Measurements from ENCODE around the gene NCK1.

The NCK1 gene

DNA sequence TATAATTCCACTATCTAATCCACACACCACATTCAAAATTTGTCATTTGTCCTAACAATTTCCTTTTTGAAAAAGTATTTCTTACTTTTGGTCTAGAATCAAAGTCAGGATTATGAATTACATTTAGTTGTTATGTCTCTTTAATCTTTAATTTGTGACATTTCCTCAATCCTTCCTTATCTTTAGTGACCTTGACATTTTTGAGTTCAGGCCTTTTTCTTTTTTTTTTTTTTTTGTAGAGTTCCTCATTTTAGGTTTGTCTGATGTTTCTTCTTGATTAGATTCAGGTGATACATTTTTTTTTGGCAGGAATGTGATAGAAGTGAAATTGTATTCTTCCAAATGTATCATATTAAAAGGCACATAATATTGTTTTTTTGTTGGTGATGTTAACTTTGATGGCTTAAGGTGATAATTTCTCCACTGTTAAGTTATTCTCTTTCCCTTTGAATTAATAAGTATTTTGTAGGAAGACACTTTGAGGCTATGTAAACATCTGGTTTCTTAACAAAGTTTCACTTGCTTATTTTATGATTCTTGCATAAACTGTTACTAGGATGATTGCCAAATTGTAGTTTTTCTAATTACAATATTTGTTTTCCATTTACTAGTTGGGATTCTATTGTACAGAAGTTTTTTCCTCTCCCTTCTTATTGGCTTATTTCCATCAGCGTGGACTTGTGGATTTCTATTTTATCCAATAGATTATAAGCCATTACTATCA, 26.8 kb upstream of the NCK1 start:
- no peak for ATAC-seq
- no peak for TF ChIP-seq ZNF8 (CRISPR knock-in tag; IDR thresholded peaks at IDR 0.05)
- TF ChIP-seq, protein P1, sequence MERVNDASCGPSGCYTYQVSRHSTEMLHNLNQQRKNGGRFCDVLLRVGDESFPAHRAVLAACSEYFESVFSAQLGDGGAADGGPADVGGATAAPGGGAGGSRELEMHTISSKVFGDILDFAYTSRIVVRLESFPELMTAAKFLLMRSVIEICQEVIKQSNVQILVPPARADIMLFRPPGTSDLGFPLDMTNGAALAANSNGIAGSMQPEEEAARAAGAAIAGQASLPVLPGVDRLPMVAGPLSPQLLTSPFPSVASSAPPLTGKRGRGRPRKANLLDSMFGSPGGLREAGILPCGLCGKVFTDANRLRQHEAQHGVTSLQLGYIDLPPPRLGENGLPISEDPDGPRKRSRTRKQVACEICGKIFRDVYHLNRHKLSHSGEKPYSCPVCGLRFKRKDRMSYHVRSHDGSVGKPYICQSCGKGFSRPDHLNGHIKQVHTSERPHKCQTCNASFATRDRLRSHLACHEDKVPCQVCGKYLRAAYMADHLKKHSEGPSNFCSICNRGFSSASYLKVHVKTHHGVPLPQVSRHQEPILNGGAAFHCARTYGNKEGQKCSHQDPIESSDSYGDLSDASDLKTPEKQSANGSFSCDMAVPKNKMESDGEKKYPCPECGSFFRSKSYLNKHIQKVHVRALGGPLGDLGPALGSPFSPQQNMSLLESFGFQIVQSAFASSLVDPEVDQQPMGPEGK (CRISPR knock-in tag; IDR thresholded peaks at IDR 0.05; ENCODE audit: borderline replicate concordance), result no peak
- TF ChIP-seq ISL1 (CRISPR knock-in tag; IDR thresholded peaks at IDR 0.05), result no peak
- no peak for TF ChIP-seq RARB (CRISPR knock-in tag; IDR thresholded peaks at IDR 0.05)
- no peak for TF ChIP-seq ARNTL (CRISPR knock-in tag; IDR thresholded peaks at IDR 0.05; ENCODE audit: borderline replicate concordance, low read depth)
- TF ChIP-seq TOX (CRISPR knock-in tag; IDR thresholded peaks at IDR 0.05; ENCODE audit: borderline replicate concordance), result no peak
- no peak for TF ChIP-seq BACH2 (CRISPR knock-in tag; IDR thresholded peaks at IDR 0.05; ENCODE audit: borderline replicate concordance)
- no peak for TF ChIP-seq ZNF70 (CRISPR knock-in tag; IDR thresholded peaks at IDR 0.05)
- TF ChIP-seq, protein P2, sequence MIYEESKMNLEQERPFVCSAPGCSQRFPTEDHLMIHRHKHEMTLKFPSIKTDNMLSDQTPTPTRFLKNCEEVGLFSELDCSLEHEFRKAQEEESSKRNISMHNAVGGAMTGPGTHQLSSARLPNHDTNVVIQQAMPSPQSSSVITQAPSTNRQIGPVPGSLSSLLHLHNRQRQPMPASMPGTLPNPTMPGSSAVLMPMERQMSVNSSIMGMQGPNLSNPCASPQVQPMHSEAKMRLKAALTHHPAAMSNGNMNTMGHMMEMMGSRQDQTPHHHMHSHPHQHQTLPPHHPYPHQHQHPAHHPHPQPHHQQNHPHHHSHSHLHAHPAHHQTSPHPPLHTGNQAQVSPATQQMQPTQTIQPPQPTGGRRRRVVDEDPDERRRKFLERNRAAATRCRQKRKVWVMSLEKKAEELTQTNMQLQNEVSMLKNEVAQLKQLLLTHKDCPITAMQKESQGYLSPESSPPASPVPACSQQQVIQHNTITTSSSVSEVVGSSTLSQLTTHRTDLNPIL (CRISPR knock-in tag; IDR thresholded peaks at IDR 0.05; ENCODE audit: low read depth), result no peak
- no peak for TF ChIP-seq SNAI2 (CRISPR knock-in tag; IDR thresholded peaks at IDR 0.05)
- no peak for TF ChIP-seq ZFP3 (CRISPR knock-in tag; IDR thresholded peaks at IDR 0.05)
- TF ChIP-seq, protein P3, sequence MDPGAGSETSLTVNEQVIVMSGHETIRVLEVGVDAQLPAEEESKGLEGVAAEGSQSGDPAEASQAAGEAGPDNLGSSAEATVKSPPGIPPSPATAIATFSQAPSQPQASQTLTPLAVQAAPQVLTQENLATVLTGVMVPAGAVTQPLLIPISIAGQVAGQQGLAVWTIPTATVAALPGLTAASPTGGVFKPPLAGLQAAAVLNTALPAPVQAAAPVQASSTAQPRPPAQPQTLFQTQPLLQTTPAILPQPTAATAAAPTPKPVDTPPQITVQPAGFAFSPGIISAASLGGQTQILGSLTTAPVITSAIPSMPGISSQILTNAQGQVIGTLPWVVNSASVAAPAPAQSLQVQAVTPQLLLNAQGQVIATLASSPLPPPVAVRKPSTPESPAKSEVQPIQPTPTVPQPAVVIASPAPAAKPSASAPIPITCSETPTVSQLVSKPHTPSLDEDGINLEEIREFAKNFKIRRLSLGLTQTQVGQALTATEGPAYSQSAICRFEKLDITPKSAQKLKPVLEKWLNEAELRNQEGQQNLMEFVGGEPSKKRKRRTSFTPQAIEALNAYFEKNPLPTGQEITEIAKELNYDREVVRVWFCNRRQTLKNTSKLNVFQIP (CRISPR knock-in tag; IDR thresholded peaks at IDR 0.05; ENCODE audit: borderline replicate concordance, low read depth), result no peak
- TF ChIP-seq, protein P4, sequence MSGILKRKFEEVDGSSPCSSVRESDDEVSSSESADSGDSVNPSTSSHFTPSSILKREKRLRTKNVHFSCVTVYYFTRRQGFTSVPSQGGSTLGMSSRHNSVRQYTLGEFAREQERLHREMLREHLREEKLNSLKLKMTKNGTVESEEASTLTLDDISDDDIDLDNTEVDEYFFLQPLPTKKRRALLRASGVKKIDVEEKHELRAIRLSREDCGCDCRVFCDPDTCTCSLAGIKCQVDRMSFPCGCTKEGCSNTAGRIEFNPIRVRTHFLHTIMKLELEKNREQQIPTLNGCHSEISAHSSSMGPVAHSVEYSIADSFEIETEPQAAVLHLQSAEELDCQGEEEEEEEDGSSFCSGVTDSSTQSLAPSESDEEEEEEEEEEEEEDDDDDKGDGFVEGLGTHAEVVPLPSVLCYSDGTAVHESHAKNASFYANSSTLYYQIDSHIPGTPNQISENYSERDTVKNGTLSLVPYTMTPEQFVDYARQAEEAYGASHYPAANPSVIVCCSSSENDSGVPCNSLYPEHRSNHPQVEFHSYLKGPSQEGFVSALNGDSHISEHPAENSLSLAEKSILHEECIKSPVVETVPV (CRISPR knock-in tag; IDR thresholded peaks at IDR 0.05), result no peak
- no peak for TF ChIP-seq PPARA (CRISPR knock-in tag; IDR thresholded peaks at IDR 0.05; ENCODE audit: borderline replicate concordance)
- TF ChIP-seq ZFP30 (CRISPR knock-in tag; IDR thresholded peaks at IDR 0.05), result no peak
- no peak for TF ChIP-seq ESRRG (CRISPR knock-in tag; IDR thresholded peaks at IDR 0.05)
- TF ChIP-seq, protein P5, sequence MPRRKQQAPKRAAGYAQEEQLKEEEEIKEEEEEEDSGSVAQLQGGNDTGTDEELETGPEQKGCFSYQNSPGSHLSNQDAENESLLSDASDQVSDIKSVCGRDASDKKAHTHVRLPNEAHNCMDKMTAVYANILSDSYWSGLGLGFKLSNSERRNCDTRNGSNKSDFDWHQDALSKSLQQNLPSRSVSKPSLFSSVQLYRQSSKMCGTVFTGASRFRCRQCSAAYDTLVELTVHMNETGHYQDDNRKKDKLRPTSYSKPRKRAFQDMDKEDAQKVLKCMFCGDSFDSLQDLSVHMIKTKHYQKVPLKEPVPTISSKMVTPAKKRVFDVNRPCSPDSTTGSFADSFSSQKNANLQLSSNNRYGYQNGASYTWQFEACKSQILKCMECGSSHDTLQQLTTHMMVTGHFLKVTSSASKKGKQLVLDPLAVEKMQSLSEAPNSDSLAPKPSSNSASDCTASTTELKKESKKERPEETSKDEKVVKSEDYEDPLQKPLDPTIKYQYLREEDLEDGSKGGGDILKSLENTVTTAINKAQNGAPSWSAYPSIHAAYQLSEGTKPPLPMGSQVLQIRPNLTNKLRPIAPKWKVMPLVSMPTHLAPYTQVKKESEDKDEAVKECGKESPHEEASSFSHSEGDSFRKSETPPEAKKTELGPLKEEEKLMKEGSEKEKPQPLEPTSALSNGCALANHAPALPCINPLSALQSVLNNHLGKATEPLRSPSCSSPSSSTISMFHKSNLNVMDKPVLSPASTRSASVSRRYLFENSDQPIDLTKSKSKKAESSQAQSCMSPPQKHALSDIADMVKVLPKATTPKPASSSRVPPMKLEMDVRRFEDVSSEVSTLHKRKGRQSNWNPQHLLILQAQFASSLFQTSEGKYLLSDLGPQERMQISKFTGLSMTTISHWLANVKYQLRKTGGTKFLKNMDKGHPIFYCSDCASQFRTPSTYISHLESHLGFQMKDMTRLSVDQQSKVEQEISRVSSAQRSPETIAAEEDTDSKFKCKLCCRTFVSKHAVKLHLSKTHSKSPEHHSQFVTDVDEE (CRISPR knock-in tag; IDR thresholded peaks at IDR 0.05), result no peak

DNA sequence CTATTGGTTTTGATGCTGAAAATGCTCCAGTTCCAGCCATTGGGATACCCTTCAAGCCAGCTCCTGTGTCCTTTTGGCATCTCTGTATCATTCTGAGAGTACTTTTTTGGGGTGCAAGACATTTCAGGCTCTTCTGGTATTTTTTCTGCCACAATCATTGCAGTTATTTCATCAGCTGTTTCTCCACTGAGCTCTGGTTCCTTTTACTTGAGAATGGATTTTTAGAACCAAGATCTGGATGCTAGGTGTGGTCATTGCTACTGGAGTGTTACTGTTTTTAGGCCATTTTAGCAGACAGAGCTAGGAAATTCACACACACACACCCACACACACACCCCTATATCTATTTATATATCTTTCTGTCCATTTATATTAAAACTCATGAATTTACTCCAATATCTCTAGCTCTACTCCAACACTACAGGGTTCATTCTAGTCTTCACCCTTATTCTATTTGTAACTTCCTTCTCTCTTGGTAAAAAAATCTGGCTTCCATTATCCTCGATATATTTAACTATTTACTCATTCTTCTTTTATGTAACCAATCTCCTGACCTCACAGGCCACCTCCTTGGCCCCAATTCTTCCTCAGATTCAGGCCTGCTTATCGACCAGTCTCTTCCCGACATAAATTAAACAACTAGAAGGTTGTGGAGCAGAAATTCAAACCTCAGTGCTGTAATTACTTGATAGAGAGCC, 26.0 kb upstream of the NCK1 start:
- TF ChIP-seq GLIS3 (CRISPR knock-in tag; IDR thresholded peaks at IDR 0.05) (no peak), ARNTL (CRISPR knock-in tag; IDR thresholded peaks at IDR 0.05; ENCODE audit: borderline replicate concordance, low read depth) (no peak), ZNF70 (CRISPR knock-in tag; IDR thresholded peaks at IDR 0.05) (no peak), RARB (CRISPR knock-in tag; IDR thresholded peaks at IDR 0.05) (no peak)
- TF ChIP-seq, protein P1 (CRISPR knock-in tag; IDR thresholded peaks at IDR 0.05; ENCODE audit: borderline replicate concordance), result no peak
- ATAC-seq, result peak; percentile 17; the same call in 2 of the 3 replicates
